Skeletal muscle tissue (tissue), 5 donors: ENCODE measurements around the gene USF1. TPM values are rescaled to one million over a fixed set of nuclear protein-coding genes. Genes with fewer than 3 reads are reported as not detected.
"Not testable (repeated sequence)": the region's sequence is repeated elsewhere in the genome, so short reads cannot be mapped to it uniquely, and the experiment has no call there.

Experiments used
- H3K27ac ChIP-seq: one replicate; pipeline ENCODE4 v1.7.0; 2013; ENCODE audit warnings: mild to moderate bottlenecking, low read depth, low read length, inconsistent platforms
- H3K27me3 ChIP-seq, 3 donors: one replicate each; pipeline ENCODE4 v1.7.0; 2013; ENCODE audit warnings: low read length in 3 of 3; ENCODE audit not compliant: control insufficient read depth in 3 of 3, insufficient read depth in 3 of 3
- H3K36me3 ChIP-seq, 3 donors: one replicate each; pipeline ENCODE4 v1.7.0; 2013; ENCODE audit warnings: low read length in 3 of 3; ENCODE audit not compliant: control insufficient read depth in 3 of 3, insufficient read depth in 3 of 3
- H3K4me1 ChIP-seq, 3 donors: one replicate each; pipeline ENCODE4 v1.7.0; 2013; ENCODE audit warnings: low read length in 3 of 3, mild to moderate bottlenecking in 3 of 3; ENCODE audit not compliant: control insufficient read depth in 3 of 3, insufficient read depth in 3 of 3
- H3K4me3 ChIP-seq, 3 donors: one replicate each; pipeline ENCODE4 v1.7.0; 2013; ENCODE audit warnings: low read length in 3 of 3
- H3K9ac ChIP-seq, 3 donors: one replicate each; pipeline ENCODE4 v1.7.0; 2013; ENCODE audit warnings: low read length in 3 of 3, mild to moderate bottlenecking in 3 of 3, moderate library complexity in 2 of 3, low read depth in 1 of 3
- H3K9me3 ChIP-seq, 3 donors: one replicate each; pipeline ENCODE4 v1.7.0; 2013; ENCODE audit warnings: low read length in 3 of 3; ENCODE audit not compliant: control insufficient read depth in 3 of 3
- small RNA-seq: library from RNA; depleted of rRNA; stranded (forward); fragments of <200 nt; gene quantifications from one replicate; pipeline ENCODE3, GENCODE V24; 2014
- total RNA-seq: library from RNA; depleted of rRNA; stranded (reverse); fragments of >200 nt; gene quantifications from one replicate; pipeline ENCODE4 v1.2.3, GENCODE V29; 2014
- donor health status: Osteomylitis.

The USF1 gene
- total RNA-seq, 1 donor from 2014 or later, result 66.3 TPM

DNA sequence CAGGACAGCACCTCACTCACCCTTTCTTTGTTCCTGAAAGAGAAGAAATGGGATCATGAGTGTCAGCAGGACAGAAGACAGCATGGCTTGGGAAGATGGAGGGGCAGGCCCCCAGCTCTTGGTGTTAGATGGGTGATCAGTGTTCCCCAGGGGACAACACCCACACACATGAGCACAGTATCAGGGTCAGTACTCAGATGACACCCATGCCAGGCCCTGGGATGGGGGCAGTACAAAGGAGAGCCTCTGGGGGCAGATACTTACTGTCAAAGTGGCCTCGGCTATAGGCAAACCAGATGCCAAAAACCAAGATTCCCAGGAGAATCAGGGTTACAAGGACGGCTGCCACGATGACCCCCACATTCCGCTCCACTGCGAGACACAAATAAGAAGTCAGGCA, 46.4 kb downstream of the USF1 start:
- Histone ChIP-seq H3K4me3 (no peak overlapping the region), H3K4me1 (peaks cover 0 to 3% (median 0%) of the 10 kb centered on the region in 3 donors), H3K9me3 (no peaks in the 10 kb centered on the region), H3K27me3 (no peaks in the 10 kb centered on the region), H3K36me3 (peaks cover 6 to 10% (median 8%) of the 10 kb centered on the region in 3 donors), H3K9ac (no peak overlapping the region), H3K27ac (no peak overlapping the region)

DNA sequence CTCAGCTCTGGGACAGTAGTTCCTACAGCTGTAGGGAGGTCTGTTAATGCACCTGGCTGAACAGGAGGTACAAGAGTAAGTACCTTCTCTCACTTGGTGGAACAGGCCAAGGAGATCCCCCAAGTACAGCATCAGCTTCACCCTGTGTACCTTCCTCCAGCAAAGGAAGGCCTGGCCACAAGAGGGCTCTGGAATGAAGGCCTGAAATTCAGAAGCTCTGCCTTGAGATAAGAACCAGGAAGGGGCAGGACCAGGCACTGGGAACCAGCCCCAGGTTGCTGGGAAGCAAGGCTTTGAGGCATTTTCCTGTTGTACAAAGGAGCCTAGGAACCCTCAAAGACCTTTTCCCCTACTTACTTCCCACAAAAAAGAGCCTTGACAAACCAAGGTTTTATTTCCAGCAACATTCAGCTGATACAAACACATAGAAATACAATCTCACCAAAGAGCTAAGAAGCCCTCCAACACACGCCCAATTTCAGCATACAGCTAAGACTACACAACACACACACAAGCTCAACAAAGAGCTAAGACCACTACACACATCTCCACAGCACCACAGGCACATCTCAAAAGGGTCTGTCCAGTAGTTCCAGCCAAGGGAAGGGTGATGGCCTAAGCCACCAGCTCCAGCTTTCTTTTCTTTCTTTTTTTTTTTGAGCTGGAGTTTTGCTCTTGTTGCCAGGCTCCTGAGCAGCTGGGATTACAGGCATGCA, 48.3 kb downstream of the USF1 start:
- H3K27ac ChIP-seq, result peak overlapping the region; percentile 77
- peak overlapping the region in 1 of 3 donors; percentile 11 for H3K9ac ChIP-seq

DNA sequence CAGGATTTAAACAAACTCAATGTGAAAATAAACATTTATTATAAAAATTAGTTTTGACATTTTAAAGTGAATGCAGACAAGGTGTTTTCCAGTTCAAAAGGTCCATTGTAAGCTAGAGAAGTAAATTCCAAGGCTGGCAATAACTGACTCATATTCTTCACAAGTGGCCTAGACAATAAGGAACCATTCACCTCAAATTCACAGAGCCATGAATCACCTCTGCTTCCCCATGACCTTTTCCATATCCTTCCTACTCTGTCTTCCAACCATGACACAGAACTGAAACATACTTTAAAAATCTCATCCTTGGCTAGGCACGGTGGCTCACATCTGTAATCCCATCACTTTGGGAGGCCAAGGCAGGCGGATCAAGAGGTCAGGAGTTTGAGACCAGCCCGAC, 49.6 kb downstream of the USF1 start:
- H3K27ac ChIP-seq, result no peak overlapping the region
- H3K4me3 ChIP-seq, result no peak overlapping the region
- H3K4me1 ChIP-seq, result peaks cover 0 to 3% (median 0%) of the 10 kb centered on the region in 3 donors
- H3K27me3 ChIP-seq, result no peaks in the 10 kb centered on the region
- H3K9me3 ChIP-seq, result no peaks in the 10 kb centered on the region
- H3K9ac ChIP-seq, result no peak overlapping the region
- H3K36me3 ChIP-seq, result peaks cover 6 to 10% (median 8%) of the 10 kb centered on the region in 3 donors

More for the DNA sequence above, 48.3 kb downstream of the USF1 start:
- peaks cover 6 to 10% (median 8%) of the 10 kb centered on the region in 3 donors for H3K36me3 ChIP-seq
- no peak overlapping the region for H3K4me3 ChIP-seq
- H3K27me3 ChIP-seq, result no peaks in the 10 kb centered on the region
- H3K9me3 ChIP-seq, result no peaks in the 10 kb centered on the region
- peaks cover 0 to 3% (median 0%) of the 10 kb centered on the region in 3 donors for H3K4me1 ChIP-seq

DNA sequence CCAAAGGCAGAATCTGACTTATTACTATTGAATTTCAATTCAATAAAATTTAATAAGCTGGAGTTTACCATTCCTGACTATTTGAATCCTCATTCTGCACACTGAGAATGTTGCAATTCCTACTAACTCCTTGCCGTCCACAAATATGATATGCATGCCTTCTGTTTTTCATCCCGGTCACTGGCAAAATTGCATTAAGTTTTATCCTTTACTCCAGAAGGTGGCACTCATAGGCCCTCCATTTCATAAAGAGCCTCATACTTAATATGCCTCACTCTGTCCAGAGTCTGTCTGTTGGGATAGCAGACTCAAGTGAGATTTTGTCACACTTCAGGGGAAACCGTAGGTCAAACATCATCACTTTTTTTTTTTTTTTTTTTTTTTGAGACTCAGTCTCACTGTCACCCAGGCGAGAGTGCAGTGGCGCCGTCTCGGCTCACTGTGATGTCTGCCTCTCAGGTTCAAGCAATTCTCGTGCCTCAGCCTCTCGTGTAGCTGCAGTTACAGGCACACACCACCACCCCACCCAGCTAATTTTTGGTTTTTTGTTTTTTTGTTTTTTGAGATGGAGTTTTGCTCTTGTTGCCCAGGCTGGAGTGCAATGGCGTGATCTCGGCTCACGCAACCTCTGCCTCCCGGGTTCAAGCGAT, 52.1 kb downstream of the USF1 start:
- Histone ChIP-seq H3K27me3 (no peaks in the 10 kb centered on the region), H3K27ac (no peak overlapping the region), H3K36me3 (peaks cover 0 to 2% (median 0%) of the 10 kb centered on the region in 3 donors), H3K4me1 (peaks cover 0 to 3% (median 2%) of the 10 kb centered on the region in 3 donors), H3K4me3 (no peak overlapping the region), H3K9ac (no peak overlapping the region), H3K9me3 (no peaks in the 10 kb centered on the region)

- H3K9me3 ChIP-seq, H3K4me3 ChIP-seq, H3K27me3 ChIP-seq, H3K36me3 ChIP-seq, H3K27ac ChIP-seq, H3K4me1 ChIP-seq, H3K9ac ChIP-seq: not testable (repeated sequence)
Observed at GRCh38 chr1:160992036-160992435, 53.7 kb downstream of the USF1 start.

Small RNAs within 50 kb of the gene (small RNA-seq; reads per million reads assigned to genes)
- gene AL591806.2, result not detected

Other genes starting within 250 kb of the USF1 start
- gene LY9, start 249.8 kb downstream of the USF1 start, total RNA-seq, result not detected
- gene CD244, start 183.1 kb downstream of the USF1 start, total RNA-seq, result 1.6 TPM
- not detected for gene ITLN1, start 160.8 kb downstream of the USF1 start, total RNA-seq
- gene ITLN2, start 91.2 kb downstream of the USF1 start, total RNA-seq, result not detected
- gene F11R, start 24.8 kb downstream of the USF1 start, total RNA-seq, result 10.4 TPM
- 27.7 TPM for gene TSTD1, start 7.0 kb downstream of the USF1 start, total RNA-seq
- 4.2 TPM for gene ARHGAP30, start 23.9 kb upstream of the USF1 start, total RNA-seq
- gene NECTIN4, start 43.6 kb upstream of the USF1 start, total RNA-seq, result not detected
- not detected for gene KLHDC9, start 52.4 kb upstream of the USF1 start, total RNA-seq
- gene PFDN2, start 72.1 kb upstream of the USF1 start, total RNA-seq, result 36.5 TPM
- 16.2 TPM for gene NIT1, start 72.1 kb upstream of the USF1 start, total RNA-seq
- gene DEDD, start 86.7 kb upstream of the USF1 start, total RNA-seq, result 19.8 TPM
- 133 TPM for gene UFC1, start 108.0 kb upstream of the USF1 start, total RNA-seq
- gene USP21, start 113.5 kb upstream of the USF1 start, total RNA-seq, result 6.8 TPM
- 13.6 TPM for gene PPOX, start 120.4 kb upstream of the USF1 start, total RNA-seq
- 11.0 TPM for gene B4GALT3, start 131.5 kb upstream of the USF1 start, total RNA-seq
- gene ADAMTS4, start 153.1 kb upstream of the USF1 start, total RNA-seq, result 4.7 TPM
- gene NDUFS2, start 156.4 kb upstream of the USF1 start, total RNA-seq, result 147 TPM
- gene FCER1G, start 169.3 kb upstream of the USF1 start, total RNA-seq, result 16.2 TPM
- gene APOA2, start 177.7 kb upstream of the USF1 start, total RNA-seq, result 6.8 TPM
- 10.4 TPM for gene TOMM40L, start 180.1 kb upstream of the USF1 start, total RNA-seq
- not detected for gene NR1I3, start 192.2 kb upstream of the USF1 start, total RNA-seq
- 0.52 TPM for gene PCP4L1, start 212.8 kb upstream of the USF1 start, total RNA-seq